Gastrocnemius medialis (tissue), 4 donors: Measurements from ENCODE around the gene AGAP1.

Source experiments
- CTCF ChIP-seq, 5 experiments: fragments of 450-650 bp in 3 of 5; fragments of 200-600 bp in 2 of 5; sonication (generic) in 2 of 5; IDR thresholded peaks in 4 of 5; conservative IDR thresholded peaks in 1 of 5; 1 replicate in 4 of 5; 2 replicates in 1 of 5; pipeline ENCODE4 v1.5.1; 2016 to 2019; ENCODE audit warnings: antibody characterized with exemption in 5 of 5, mild to moderate bottlenecking in 3 of 5, moderate library complexity in 3 of 5
- POLR2A ChIP-seq, 2 donors: fragments of 450-650 bp; IDR thresholded peaks; one replicate each; pipeline ENCODE4 v1.6.1; 2017; ENCODE audit warnings: antibody characterized with exemption in 2 of 2, mild to moderate bottlenecking in 2 of 2, moderate library complexity in 2 of 2

- TF ChIP-seq CTCF (IDR thresholded peaks at IDR 0.05 in 4 of 5, conservative IDR thresholded peaks at IDR 0.05 in 1 of 5) (no peak), POLR2A (IDR thresholded peaks at IDR 0.05) (no peak)
Measured at GRCh38 chr2:235563056-235563910, 69.4 kb downstream of the AGAP1 start.
